ENCODE data around the gene EIF4EBP2.

GRCh38 chr10:70364772-70365091, 39.2 kb upstream of the EIF4EBP2 start:
- TF ChIP-seq POLR2AphosphoS5 (IDR thresholded peaks at IDR 0.05; ENCODE audit: insufficient read depth in 1 of 2, low read depth in 1 of 2) = no peak
- TF ChIP-seq, protein P1, sequence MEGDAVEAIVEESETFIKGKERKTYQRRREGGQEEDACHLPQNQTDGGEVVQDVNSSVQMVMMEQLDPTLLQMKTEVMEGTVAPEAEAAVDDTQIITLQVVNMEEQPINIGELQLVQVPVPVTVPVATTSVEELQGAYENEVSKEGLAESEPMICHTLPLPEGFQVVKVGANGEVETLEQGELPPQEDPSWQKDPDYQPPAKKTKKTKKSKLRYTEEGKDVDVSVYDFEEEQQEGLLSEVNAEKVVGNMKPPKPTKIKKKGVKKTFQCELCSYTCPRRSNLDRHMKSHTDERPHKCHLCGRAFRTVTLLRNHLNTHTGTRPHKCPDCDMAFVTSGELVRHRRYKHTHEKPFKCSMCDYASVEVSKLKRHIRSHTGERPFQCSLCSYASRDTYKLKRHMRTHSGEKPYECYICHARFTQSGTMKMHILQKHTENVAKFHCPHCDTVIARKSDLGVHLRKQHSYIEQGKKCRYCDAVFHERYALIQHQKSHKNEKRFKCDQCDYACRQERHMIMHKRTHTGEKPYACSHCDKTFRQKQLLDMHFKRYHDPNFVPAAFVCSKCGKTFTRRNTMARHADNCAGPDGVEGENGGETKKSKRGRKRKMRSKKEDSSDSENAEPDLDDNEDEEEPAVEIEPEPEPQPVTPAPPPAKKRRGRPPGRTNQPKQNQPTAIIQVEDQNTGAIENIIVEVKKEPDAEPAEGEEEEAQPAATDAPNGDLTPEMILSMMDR (IDR thresholded peaks at IDR 0.05) = no peak
